HG03060 (cell line): ENCODE results near the gene AKR1D1.

Experiments
- ATAC-seq: cut with Tn5 transposase; IDR thresholded peaks from one replicate; pipeline ENCODE4 v1.9.1; 2021; ENCODE audit warnings: low read depth, moderate number of reproducible peaks; ENCODE audit not compliant: unreplicated experiment

Gene AKR1D1

DNA sequence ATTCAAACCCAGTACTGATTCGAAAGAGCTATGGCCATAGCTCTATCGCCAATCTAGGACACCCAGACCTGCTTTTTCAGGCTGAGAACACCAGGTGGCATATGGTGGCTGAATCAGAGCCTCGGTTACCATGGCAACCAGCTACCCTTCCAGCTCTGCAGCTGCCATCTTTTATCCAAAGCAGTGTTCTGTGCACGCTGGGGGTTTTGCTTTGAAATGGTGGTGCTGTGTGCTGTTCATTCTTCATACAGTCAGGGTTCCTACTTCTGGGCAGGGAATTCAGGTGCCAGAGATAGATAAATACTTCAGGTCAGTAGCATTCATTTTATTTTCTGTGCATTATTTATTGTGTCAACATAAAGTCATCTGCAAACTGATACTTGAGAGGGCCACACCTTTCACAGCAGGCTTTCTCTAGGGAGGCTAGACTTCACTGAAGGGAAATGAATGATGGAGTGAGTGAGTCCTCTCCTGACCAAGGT, 85.4 kb downstream of the AKR1D1 start:
- ATAC-seq = peak; percentile 99

DNA sequence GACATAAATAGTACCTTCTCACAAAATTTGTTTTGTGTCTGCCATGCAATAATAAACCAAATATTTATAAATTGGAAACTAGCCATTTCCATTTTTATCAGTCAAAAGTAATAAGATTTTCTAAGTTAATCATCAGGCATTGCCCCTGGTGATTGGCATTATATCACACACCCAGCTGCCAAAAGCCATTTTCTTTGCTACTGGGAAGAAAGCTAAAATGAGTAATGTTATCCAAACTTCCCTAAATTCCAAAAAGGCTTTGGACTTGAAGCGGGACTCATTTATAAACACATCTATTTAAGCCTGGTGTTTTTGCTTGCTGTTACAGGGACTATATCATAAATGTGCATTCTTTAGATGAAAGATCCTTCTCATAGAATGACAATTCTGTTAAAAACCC, 86.0 kb downstream of the AKR1D1 start:
- ATAC-seq = no peak

DNA sequence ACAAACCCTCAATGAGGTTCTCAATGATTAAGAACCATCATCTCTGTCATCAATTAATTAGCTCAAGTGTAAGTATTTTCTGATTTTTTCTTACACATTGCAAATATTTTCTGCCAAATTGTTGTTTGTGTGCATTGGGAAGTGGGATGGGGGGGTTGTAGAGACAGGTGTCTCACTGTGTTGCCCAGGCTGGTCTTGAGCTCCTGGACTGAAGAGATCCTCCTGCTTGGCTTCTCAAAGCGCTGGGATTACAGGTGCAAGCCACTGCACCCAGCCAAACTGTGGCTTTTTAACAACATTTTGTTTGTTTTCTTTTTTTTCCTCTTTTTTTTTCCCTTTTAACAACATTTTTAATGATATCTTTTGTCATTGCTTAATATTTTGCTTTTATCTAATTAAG, 87.5 kb downstream of the AKR1D1 start:
- no peak for ATAC-seq

DNA sequence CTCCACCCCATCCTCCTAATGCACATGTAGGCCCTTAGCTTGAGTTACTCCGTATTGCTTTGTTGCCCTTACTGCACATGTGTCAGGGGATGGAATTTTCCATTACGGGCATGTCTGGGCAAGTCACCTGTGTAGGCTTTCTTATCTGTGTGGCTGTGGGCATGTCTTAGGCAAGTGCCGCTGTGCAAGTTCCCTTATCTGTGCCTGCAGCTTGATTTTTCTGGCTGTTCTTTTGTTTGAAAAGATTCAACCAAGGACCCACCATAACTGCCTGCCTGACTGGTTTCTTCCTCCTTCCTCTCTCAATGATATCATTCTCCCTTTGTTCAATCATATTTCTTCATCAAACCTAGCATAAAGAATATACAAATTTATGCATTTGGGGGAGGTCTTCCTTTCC, 88.5 kb downstream of the AKR1D1 start:
- ATAC-seq = no peak

DNA sequence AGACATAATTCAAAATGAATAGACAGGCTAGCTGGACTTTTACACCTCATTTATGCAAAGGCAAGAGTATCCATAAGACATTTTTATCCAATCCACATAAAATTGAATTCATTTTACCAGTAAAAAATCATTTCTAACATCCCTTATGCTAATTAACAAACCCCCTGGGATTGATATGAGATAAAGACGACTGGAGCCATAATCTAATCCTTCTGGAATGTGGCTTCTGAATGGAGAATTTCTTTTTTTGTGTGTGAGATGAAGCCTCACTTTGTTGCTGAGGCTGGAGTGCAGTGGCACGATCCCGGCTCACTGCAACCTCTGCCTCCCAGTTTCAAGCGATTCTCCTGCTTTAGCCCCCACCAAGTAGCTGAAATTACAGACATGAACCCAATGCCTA, 90.4 kb downstream of the AKR1D1 start:
- no peak for ATAC-seq

DNA sequence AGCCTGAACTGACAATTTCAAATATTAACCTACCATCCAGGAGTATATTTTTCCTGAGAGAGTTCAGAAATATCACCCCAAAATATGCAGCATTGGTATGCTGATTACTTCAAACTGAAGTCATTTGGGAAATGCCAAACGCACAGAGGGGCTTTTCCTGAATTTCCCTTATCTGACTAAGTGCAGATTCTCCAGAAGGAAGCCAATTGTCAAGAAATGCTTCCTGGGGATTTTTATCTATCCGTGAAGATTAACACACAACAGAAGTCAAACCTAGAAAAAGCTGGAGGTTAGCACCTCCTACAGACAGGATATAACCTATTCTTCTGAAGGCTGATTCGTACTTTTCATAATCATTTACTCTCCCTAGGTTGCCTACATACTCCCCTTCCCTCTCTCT, 91.0 kb downstream of the AKR1D1 start:
- no peak for ATAC-seq

DNA sequence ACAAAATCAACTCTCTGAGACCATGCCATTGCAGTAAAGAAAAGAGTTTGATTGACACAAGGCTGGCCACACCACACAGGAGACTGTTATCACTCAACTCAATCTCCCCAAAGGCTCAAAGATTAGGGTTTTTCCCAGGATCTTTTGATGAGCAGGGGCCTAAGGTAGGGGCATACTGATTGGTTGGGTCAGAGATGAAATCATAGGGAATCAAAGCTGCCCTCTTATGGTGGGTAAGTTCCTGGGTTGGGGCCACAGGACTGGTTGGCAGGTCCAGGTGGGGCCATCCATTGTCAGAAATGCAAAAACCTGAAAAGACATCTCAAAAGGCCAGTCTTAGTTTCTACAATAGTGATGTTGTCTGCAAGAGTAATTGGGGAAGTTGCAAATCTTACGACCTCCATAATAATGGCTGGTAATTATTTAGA, 91.6 kb downstream of the AKR1D1 start:
- ATAC-seq = no peak
